GM12873 (cell line): Measurements from ENCODE around the gene MYL5.

Experiments used
- TF ChIP-seq, protein P1 (sequence below): IDR thresholded peaks from 2 replicates; pipeline ENCODE4 v1.5.1; 2012; ENCODE audit warnings: low read depth, mild to moderate bottlenecking, moderate library complexity, low read length, control low read depth; ENCODE audit not compliant: insufficient read depth; ENCODE audit errors: missing control alignments

Gene MYL5

DNA sequence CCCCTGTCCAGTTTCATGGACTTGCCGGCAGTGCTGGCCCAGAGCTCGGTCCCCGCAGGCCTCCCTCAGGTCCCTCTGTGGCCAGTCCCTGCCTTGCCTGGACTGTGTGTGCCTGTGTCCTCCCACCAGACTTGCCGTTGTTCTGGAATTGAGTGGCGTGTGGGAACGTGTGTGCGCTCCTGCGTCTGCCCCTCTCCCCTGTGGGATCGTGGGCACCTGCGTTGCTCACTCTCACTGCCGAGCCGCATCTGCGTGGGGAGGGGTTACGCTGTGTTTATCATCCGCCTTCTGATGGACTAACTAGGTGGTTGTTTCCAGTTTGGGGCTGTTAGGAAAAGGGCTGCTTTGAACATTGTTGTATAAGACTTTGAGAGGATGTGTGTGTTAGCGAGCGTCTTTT lies 52.5 kb downstream of the MYL5 start:
- TF ChIP-seq, protein P1, sequence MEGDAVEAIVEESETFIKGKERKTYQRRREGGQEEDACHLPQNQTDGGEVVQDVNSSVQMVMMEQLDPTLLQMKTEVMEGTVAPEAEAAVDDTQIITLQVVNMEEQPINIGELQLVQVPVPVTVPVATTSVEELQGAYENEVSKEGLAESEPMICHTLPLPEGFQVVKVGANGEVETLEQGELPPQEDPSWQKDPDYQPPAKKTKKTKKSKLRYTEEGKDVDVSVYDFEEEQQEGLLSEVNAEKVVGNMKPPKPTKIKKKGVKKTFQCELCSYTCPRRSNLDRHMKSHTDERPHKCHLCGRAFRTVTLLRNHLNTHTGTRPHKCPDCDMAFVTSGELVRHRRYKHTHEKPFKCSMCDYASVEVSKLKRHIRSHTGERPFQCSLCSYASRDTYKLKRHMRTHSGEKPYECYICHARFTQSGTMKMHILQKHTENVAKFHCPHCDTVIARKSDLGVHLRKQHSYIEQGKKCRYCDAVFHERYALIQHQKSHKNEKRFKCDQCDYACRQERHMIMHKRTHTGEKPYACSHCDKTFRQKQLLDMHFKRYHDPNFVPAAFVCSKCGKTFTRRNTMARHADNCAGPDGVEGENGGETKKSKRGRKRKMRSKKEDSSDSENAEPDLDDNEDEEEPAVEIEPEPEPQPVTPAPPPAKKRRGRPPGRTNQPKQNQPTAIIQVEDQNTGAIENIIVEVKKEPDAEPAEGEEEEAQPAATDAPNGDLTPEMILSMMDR = no peak

DNA sequence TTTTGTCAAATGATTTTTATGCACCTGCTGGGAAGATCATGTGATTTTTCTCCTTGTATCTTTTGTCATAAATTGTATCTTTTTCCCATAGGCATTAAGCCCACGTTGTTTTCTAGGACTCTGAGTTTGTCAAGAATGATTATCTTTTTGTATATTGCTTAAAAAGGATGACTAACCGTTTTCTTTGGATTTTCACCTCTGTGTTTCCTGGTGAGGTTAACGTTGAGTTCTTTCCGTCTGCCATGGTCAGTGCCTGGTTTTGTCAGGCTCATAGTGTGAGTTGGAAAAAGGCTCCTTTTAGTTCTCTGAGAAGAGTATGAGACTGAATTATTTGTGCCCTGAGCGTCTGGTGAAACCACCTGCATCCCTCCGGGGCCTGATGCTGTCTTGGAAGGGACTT lies 53.2 kb downstream of the MYL5 start:
- TF ChIP-seq, protein P1 = no peak

DNA sequence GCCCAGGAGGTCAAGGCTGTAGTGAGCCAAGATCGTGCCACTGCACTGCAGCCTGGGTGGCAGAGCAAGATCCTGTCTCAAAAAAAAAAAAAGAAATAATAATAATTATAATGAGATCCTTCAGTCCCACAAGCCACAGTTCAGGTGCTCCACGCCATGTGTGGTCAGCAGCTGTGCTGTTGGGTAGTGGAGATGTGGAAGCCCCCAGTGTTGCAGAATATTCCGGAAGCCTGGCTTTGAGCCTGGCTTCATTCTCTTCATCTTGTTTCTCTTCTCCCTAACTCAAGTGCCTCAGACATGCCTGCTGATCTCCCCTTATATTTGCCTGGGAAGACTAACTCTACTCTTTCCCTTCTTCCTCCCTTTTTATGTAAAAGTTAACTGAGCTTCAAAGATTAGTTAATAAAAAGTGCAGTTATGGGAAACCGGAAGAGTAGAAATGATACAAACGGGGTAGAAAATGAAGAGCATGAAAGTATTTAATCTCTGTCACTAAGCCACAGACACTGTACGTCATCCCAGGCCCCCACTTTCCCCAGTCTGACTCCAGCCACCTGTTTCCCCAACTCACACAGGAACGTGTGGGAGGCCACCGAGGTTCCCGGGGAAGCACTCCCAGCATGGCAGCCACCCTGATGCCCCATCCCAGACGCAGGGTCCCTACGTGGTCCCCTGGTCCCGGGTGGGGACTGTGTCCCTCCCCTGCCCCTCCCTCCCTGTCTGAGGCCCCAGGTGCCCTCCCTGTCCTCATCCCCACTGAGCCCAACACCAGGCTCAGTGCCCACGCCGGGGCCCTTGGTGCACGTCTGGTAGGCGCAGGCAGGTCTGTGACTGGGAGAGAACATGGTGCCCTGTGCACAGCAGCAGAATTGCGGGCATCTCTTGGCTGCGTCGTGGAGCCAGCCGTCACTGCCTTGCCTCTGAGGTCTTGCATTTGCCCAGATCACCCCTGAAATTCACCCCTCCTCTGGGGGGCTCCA lies 55.3 kb downstream of the MYL5 start:
- TF ChIP-seq, protein P1 = no peak

DNA sequence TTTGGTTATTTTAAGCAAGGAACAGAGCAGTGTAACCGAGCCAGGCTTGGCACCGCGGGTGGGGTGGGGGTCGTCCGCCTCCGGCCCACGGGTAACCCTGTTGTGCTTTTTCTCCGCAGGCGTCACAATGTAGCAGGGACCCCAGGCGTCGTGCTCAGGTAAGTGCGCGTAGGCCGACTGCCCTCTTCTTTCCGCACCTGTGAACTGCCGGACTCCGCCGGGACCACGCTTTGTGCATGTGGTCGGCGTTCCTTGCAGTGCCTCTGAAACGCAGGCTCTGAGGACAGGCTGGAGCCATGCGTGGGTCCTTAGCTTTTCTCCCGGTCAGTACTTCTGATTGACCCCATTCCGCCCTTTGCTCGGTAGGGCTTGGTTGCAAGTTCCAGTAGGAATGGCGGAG lies 56.2 kb downstream of the MYL5 start:
- TF ChIP-seq, protein P1 = no peak
